C1 segment of cervical spinal cord (tissue), 14 donors: ENCODE data around the gene ALCAM.

Experiments used
- DNase-seq, 14 donors: peaks; one replicate each; lab custom pipeline; 2025; lab: John Stamatoyannopoulos, UW

ALCAM gene

DNA sequence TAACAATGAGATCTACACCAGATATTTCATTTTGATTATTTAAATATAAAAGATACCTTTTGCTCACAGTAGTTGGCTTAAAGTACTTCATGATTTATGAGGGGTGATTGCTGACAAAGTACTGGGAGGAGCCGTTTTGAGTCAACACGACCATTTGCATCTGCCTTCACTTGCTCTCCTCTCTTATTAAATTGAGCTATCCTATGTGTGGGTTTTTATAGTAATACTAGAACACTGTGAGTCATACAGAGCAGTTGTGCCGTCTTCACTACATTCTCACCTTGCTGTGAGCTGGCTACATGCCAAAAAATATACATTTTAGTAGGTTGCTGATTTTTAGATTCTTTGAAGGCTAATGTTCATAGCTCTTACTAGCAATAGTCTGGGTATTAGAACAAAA lies 161.2 kb downstream of the ALCAM start:
- DNase-seq, result no peak

DNA sequence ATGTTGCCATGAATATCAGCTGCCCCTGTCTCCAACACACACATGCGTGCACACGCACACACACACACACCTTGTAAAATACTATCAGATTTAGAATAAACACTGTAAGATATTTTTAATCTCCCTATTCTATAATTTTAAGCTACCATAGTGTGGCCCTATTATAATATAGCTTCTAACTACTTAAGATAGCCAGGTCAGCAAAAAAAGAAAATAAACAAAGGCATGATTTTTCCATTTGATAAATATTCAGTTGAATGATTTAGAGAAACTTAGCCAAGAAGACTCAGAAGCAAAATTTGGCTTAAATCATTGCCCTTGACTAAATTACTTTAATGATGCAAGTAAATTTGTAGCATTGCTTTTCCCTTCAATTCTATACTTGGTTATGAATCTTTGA lies 162.2 kb downstream of the ALCAM start:
- DNase-seq, result no peak

DNA sequence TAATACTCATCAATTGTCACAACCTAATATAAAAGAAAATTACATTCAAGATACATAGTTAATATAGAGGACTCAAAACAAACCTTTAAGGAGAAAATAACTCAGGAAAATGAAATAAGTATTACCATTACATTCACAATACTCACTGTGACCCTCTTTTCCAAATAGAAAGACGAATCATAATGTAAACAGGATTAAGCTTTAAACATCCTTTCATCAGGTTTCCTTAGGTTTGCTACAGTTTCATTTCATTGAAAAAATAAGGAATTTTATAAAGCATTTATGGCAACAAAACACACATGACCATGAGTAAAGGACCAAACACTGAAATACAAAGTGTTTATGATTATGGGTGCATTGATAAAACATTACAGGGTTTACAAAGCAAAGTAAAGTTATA lies 162.7 kb downstream of the ALCAM start:
- DNase-seq, result no peak

DNA sequence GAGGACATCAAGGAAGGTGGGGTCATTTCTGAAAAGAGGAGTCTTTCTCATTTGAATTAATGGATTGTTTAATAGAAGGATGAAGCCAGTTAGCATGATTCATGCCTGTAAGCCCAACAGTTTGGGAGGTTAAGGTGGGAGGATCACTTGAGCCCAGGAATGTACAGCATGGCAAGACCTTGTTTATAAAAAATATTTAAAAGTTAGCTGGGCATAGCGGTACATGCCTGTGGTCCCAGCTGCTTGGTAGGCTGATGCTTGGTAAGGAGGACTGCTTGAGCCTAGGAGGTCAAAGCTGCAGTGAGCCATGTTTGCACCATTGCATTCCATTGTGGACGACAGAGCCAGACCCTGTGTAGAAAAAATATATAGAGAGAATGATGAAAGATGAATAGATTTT lies 165.5 kb downstream of the ALCAM start:
- no peak for DNase-seq

DNA sequence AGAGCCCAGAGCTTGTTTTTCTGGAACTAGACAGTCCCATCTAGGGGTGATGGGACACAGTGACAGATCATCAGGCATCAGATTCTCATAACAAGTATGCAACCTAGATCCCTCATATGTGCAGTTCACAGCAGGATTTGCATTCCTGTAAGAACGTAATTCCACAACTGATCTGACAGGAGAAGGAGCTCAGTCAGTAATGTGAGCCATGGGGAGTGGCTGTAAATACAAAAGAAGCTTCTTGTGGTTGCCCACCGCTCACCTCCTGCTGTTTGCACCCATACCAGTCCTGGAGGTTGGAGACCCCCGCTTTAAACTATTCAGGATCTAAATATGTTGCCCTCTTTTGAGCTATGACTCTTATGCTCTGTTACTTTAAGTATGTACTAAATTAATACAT lies 167.3 kb downstream of the ALCAM start:
- DNase-seq, result no peak

DNA sequence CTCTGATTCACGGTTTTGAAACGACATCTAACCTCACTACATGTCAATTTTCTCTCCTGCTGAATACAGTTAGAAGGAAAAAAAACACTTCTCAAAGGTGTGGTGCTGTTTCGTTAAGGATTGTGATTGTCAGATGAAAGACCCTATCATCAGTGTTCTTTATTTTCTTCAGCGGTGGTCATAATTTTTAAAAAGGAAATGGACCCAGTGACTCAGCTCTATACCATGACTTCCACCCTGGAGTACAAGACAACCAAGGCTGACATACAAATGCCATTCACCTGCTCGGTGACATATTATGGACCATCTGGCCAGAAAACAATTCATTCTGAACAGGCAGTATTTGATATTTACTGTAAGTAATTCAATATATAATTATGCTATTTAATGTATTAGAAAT lies 167.8 kb downstream of the ALCAM start:
- no peak for DNase-seq

DNA sequence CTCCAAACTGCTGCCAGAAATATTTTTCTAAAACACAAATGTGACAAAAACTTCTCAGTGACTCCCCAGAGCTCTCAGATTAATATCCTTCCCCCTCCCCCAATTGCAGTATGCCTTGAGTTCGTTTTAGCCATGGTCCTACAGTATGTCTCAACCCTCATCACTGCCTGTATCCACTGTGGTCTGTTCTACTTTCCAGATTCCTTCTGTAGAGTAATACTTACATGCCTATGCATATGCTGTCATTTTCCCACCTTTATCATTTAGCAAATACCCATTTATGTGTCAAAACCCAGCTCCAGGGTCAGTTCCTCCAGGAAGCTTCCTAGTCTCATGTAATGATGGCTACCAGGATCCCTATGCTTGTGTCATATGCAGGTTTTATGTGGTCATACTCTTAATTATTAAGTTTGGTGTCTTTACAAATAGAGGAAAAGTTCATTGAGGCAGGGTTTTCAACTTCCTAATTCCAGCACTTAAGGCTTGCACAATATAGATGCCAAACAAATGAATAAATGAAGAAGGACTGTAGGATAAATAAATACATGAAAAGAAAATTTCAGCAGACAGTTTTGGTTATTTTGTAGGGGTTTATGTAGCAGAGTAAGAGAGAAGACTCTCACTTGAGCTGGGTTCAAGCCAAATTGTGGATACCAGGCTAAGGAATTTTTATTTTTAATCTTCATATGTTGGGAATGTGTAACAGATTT lies 170.8 kb downstream of the ALCAM start:
- DNase-seq, result no peak

DNA sequence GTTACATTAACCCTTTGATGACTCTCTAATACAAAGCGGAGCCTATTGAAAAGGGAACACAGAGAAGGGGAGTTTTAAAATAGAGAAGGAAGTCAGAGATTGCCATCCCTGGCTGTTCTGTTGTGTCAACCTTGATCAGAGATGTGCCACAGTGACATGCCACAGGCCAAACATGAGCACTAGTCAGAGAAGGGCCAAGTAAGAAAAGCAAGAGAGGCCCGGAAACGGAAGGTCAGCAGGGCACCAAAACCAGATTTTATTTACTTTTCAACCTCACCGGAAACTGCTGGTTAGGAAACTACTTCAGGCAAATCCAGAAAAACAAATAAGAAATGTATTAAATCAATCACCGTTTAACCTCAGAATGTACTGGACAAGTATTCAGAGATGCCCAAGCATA lies 171.8 kb downstream of the ALCAM start:
- no peak for DNase-seq

DNA sequence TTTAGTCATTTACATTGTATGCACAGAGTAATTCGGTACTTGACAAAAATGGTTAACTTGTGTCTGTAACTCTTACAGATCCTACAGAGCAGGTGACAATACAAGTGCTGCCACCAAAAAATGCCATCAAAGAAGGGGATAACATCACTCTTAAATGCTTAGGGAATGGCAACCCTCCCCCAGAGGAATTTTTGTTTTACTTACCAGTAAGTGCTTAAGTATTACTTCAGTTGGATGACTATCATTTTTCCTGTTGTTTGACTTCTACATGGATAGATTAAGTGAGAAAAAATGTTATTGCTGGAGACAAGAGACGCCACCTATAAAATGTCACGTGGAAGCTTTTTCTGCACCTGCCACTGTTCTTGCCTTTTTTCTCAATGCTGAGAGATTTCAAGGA lies 173.2 kb downstream of the ALCAM start:
- no peak for DNase-seq

DNA sequence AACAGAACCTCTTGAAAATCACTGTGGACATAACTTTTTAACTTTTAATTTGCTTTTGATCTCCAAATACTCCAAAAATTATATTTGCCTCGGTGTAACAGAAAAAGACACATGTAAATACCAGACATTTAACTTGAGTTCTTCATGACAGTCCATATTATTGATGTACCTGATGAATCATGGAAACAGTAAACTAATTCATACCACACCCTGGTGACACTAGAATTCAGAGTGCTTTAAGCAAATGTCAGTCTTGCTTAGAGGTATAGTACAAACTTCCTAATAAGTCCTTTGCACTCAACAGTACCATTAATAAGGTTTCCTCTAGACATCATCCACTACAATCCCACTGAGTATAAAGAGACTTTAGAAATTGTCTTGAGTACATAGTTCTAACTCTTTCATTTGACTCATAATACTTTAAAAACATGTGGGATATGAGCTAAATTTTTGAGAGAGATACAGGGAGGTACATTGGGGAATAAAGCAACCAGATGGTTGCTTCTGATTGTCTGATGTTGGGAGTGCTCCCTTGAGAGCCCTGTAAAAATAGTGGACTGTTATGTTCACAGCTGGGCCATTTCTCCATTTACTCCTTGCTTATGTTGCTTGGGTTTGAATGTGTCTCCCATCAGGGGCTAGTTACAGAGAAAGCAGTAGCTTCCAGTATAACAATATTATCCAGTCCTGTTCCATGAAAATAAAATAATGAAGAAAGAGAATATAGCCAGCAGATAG lies 175.7 kb downstream of the ALCAM start:
- no peak for DNase-seq

DNA sequence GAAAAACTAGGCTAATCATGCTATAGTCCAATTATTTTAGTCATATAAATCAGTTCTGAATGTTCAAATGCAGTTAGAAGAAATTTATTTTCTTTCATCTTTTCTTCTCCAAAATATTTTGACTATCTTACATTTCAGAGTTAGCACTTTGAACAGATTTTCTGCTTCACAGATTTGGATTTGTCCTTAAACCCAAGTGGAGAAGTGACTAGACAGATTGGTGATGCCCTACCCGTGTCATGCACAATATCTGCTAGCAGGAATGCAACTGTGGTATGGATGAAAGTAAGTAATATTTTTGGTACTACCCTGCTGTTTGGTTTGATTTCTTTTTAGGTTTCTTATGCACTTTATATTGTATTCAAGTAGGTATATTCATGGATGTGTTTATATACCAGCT lies 178.3 kb downstream of the ALCAM start:
- DNase-seq, result no peak

DNA sequence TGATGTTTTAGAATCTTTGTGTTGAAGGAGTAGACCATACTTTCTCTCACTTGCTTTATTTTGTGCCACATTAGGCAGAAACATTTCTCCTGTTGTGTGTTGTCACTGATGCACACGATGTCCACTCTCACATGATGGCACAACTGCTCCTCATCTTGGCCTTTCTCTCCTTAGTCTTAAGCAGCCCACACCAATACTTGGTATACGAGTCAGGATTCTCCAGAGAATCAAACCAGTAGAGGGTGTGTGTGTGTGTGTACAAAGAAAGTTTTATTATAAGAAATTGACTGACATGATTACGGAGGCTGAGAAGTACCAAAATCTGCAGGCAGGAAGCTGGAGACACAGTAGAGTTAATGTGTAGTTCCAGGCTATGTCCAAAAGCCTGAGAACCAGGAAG lies 187.1 kb downstream of the ALCAM start:
- no peak for DNase-seq

DNA sequence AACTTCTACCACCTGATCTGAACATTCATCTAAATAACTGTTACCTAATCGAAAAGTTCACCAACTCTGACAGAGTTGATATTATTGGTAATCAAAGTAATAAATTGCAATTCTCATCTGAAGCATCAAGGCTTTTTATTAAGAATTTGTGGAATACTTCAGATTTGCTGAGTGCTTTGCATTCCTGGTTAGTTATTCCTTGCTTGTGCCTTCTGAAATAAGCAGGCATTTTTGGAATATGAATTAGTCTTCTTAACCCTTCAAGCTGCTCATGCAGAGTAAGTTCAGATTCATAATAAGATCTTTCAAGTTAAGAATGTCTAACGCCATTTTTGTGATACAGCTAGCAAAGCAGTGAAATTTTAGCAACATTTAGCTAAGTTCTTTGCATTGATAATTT lies 188.5 kb downstream of the ALCAM start:
- no peak for DNase-seq

DNA sequence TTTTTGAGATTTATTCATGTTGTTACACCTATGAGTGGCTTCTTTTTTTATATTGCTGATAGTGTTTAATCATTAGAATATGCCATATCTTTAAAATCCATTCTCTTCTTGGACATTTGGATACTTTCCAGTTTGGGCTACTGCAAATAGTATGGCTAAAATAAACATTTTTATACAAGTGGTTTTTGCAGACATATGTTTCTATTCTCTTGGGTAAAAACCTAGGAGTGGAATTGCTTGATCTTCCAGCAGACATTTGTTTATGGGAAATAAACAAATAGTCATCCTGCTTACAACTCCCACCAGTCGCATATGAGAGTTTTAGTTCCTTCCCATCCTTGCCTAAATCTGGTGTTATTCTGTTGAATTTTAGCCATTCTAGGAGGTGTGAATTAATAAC lies 193.1 kb downstream of the ALCAM start:
- no peak for DNase-seq

DNA sequence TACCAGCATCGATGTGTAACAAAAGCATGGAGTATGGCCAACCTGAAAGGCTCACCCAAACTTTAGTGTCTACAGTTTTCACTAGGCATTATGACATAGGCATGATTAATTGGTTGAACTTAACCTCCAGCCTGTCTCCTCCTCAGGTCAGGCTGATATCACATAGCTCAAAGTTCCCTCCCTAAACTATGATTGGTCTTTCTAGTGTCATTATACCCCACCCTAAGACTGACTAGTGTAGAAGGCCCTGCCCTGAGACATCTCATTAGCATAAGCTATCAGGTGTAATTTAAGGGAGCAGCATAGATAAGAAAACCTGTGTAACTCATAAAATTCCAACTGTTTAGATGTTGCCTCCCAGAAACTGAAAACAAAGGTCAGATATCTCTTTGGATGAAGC lies 195.2 kb downstream of the ALCAM start:
- no peak for DNase-seq

DNA sequence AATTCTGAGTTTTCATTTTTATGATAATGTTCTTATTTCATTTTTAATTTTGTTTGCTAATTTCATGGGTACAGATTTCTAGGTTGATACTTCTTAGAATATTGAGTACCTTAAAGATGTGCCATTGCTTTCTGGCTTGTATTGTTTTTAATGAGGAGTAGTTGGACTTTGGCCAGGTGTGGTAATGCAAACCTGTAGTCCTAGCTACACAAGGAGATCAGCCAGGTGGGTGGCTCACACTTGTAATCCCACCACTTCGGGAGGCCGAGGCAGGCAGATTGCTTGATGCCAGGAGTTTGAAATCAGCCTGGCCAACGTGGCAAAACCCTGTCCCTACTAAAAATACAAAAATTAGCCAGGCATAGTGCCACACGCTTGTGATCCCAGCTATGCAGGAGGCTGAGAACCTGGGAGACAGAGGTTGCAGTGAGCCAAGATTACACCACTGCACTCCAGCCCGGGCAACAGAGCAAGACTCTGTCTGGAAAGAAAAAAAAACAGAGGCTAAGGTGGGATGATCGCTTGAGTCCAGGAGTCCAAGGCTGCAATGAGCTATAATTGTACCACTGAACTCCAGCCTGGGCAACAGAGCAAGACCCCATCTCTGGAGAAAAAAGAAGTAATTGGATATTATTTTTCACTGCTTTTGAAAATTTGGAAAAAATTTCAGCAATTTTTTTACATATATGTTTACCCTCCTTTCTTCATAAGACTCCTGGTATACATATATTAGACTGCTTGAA lies 198.0 kb downstream of the ALCAM start:
- DNase-seq, result no peak

DNA sequence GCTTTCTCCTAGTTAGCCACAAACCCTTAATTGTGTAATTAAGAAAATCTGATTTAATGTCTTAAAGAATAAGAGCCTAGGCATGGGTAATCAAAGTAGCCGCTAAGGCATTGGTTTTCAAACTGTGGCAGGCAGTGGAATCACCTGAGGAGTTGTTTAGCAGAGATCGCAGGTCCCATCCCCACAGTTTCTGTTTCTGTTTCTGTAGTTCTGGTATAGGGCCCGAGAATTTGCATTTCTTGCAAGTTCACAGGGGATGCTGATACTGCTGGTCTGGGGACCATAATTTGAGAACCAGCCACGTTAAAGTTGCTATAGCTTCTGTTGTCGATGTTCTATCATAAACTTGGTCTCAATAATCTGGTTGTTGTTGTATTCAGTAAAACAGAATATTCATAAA lies 204.3 kb downstream of the ALCAM start:
- DNase-seq, result no peak

DNA sequence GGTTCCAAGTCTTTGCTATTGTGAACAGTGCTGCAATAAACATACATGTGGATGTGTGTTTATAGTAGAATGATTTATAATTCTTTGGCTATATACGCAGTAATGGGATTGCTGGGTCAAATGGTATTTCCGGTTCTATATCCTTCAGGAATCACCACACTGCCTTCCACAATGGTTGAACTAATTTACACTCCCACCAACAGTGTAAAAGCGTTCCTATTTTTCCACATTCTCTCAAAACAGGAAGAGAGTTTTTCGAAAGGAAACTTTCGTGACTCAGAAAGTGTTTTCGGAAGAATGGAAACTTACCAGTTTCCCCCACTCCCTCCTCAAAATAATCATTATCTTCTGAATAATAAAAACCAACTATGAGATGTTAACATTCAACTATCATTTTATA lies 205.8 kb downstream of the ALCAM start:
- DNase-seq, result no peak

DNA sequence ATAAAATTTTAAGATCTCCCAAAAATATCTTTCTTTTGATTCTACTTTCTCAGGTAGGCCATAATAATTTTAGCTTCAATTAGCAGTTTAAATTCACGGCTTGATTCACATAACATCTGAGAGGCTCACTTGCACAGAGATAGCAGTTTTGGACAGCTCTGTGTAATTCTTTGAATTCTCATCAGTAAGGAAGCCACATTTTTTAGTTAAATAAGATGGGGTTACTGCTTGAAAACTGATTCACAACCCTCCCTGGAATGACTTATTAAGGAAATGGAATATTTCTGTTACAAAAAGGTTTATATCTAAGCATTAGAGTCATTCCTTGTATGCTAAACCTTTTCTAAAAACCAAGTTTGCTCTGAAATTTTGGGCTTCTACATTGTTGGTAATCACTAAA lies 212.7 kb downstream of the ALCAM start:
- DNase-seq, result no peak

DNA sequence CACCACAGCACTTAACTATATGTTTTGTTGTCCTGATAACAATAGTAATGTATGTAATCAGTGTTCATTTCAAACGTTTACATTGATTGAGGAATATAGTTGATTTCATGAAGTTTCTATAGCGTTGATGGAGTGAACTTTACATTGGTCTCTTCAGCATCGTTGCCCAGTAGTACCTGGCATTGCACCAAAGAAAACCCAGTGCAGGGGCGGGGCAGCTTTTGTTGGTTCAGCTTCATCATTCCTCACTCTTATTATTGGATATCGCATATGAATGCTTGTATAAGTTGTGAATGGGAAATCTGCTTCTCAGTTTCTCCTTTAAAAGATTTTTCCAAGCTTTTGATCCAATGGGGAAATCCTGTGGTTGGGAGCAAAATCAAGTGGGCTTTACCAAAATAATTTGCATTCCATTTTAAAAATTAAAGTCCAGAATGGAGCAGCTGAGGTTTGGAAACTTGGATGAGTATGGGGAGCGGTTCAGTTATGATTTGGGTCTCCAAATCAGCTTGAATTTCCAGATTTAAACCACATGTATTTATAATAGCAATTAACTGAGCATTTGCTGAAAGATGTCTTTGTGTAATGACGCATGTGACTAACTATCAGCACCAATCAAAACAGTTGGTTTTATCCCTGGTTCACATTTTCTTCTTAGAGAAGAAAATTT lies 213.7 kb downstream of the ALCAM start:
- no peak for DNase-seq

DNA sequence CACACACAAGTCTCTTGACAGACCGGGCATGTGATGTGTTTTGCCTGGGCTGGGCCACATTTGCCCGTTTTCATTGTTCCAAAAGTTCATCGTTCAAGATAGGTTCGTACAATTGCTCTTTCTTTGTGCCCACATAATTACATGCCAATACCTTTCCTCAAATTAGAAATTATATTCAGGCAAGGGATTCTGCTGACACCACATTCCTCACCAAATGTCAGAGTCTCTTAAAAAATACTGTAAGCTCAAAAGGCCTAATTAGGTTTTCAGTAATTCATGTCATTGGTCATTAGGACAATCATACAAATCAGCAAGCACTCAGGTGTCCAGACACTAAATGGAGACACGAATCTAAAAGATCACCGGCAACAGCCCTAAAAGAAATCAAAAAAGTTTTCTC lies 215.3 kb downstream of the ALCAM start:
- no peak for DNase-seq
